Measurements from ENCODE around the gene MYO7B.
A peak's percentile ranks its signal among the peaks of the same experiment; 100 is the strongest.

Gene MYO7B

GRCh38 chr2:127637725-127638252 lies 102.3 kb downstream of the MYO7B start:
- DNase-seq (ENCODE audit: low read depth in 2 of 2): peak; percentile 57 to 60

GRCh38 chr2:127638361-127639110 lies 103.1 kb downstream of the MYO7B start:
- no peak for DNase-seq (ENCODE audit: low read depth in 2 of 2)

GRCh38 chr2:127639111-127639474 lies 103.6 kb downstream of the MYO7B start:
- DNase-seq (ENCODE audit: low read depth in 2 of 2): no peak

- DNase-seq (ENCODE audit: low read depth in 2 of 2): no peak
Measured at GRCh38 chr2:127640082-127641072, 104.9 kb downstream of the MYO7B start.

GRCh38 chr2:127641133-127641532 lies 105.7 kb downstream of the MYO7B start:
- DNase-seq (ENCODE audit: low read depth in 2 of 2): no peak

GRCh38 chr2:127641846-127642507 lies 106.5 kb downstream of the MYO7B start:
- DNase-seq (ENCODE audit: low read depth in 2 of 2): no peak

GRCh38 chr2:127642706-127643438 lies 107.4 kb downstream of the MYO7B start:
- DNase-seq (ENCODE audit: low read depth in 2 of 2): no peak

GRCh38 chr2:127643439-127644065 lies 108.1 kb downstream of the MYO7B start:
- no peak for DNase-seq (ENCODE audit: low read depth in 2 of 2)

GRCh38 chr2:127644066-127645025 lies 108.9 kb downstream of the MYO7B start:
- DNase-seq (ENCODE audit: low read depth in 2 of 2): no peak

- no peak for DNase-seq (ENCODE audit: low read depth in 2 of 2)
Measured at GRCh38 chr2:127645026-127645394, 109.5 kb downstream of the MYO7B start.

- no peak for DNase-seq (ENCODE audit: low read depth in 2 of 2)
Measured at GRCh38 chr2:127645395-127646291, 110.2 kb downstream of the MYO7B start, which contains the start of gene GPR17. TSS of gene GPR17 (plus strand) at chr2:127646153. CDS start at chr2:127650736, 4,583 bp downstream.

- no peak for DNase-seq (ENCODE audit: low read depth in 2 of 2)
Measured at GRCh38 chr2:127646487-127647241, 111.2 kb downstream of the MYO7B start.

GRCh38 chr2:127647242-127648190 lies 112.0 kb downstream of the MYO7B start:
- no peak for DNase-seq (ENCODE audit: low read depth in 2 of 2)

GRCh38 chr2:127648321-127648720 lies 112.8 kb downstream of the MYO7B start:
- DNase-seq (ENCODE audit: low read depth in 2 of 2): no peak

GRCh38 chr2:127649100-127649611 lies 113.7 kb downstream of the MYO7B start:
- no peak for DNase-seq (ENCODE audit: low read depth in 2 of 2)

GRCh38 chr2:127649684-127650040 lies 114.2 kb downstream of the MYO7B start:
- peak; percentile 56 to 57 for DNase-seq (ENCODE audit: low read depth in 2 of 2)
